Lower lobe of right lung (tissue), 2 donors: ENCODE results near the gene NOX5. TPM values are rescaled to one million over a fixed set of nuclear protein-coding genes. Genes with fewer than 3 reads are reported as not detected.
A peak's percentile ranks its signal among the peaks of the same experiment; 100 is the strongest.

ENCODE experiments used
- ATAC-seq, 2 donors: fragments of 200-7000 bp; cut with Tn5 transposase; one replicate each; pipeline ENCODE4 v1.9.1; 2020 to 2022; ENCODE audit warnings: mild to moderate bottlenecking in 2 of 2, moderate library complexity in 2 of 2
- DNase-seq: peaks from one replicate; pipeline ENCODE4 v3.0.0-alpha.2; 2020
- H3K27ac ChIP-seq: fragments of 200-600 bp; one replicate; pipeline ENCODE4 v1.8.0; 2022
- H3K27me3 ChIP-seq: fragments of 200-600 bp; one replicate; pipeline ENCODE4 v1.8.0; 2022; ENCODE audit warnings: low read depth
- H3K36me3 ChIP-seq: fragments of 200-600 bp; one replicate; pipeline ENCODE4 v1.8.0; 2022; ENCODE audit warnings: mild to moderate bottlenecking
- H3K4me1 ChIP-seq: fragments of 200-600 bp; one replicate; pipeline ENCODE4 v1.8.0; 2022
- H3K4me3 ChIP-seq: fragments of 200-600 bp; one replicate; pipeline ENCODE4 v1.8.0; 2022; ENCODE audit warnings: mild to moderate bottlenecking
- H3K9me3 ChIP-seq: fragments of 200-600 bp; one replicate; pipeline ENCODE4 v1.8.0; 2022
- CTCF ChIP-seq: fragments of 200-600 bp; IDR thresholded peaks from one replicate; pipeline ENCODE4 v1.8.0; 2022; ENCODE audit warnings: antibody characterized with exemption, mild to moderate bottlenecking
- intact Hi-C: fragments of 100-400 bp; cut with DNase I; formaldehyde crosslinking; loops from one replicate; pipeline ENCODE4 v1.11.0; 2022
- total RNA-seq: library from RNA; stranded (reverse); fragmentation: NEBNext Ultra II Directional; extraction: Animal tissue kit (Norgen Biotek cat#: 25700); gene quantifications from one replicate; pipeline ENCODE4 v1.2.1, GENCODE V29; 2021
- donor health status: DM: no; HTN: yes; CAD: no; lungs with severe emphysema.

The NOX5 gene
- total RNA-seq, 1 donor from 2014 or later: not detected

- ATAC-seq: no peak
- no peak for DNase-seq
- H3K4me1 ChIP-seq: peaks cover 6% of the 10 kb centered on the region
- no peak overlapping the region for H3K4me3 ChIP-seq
- no peaks in the 10 kb centered on the region for H3K9me3 ChIP-seq
- no peak for TF ChIP-seq CTCF
- H3K27ac ChIP-seq: no peak overlapping the region
- H3K36me3 ChIP-seq: no peaks in the 10 kb centered on the region
- intact Hi-C loops: no loop called here
- H3K27me3 ChIP-seq: no peaks in the 10 kb centered on the region
These were observed 77.7 kb downstream of the NOX5 start for GRCh38 chr15:69092159-69092558.

DNA sequence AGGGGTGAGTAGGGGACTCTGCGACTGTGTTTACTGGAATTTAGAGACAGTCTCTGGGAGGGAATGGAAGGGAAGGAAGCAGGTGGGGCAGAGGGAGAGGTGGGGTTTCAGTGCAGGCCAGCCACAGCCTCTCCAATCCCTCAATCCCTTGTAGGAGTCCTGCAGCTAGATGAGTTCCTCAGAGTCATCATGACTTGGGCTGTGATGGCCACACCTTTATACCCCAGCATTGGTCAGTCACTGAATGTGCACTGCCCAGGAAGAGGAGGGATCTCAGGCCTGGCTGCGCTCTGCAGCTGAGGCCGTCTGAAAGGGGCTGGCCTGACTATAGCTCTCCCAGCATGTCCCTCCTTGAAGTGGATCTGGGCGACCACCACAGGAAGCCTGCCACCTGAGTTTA is 78.6 kb downstream of the NOX5 start:
- DNase-seq: no peak
- H3K9me3 ChIP-seq: no peaks in the 10 kb centered on the region
- no peak overlapping the region for H3K4me3 ChIP-seq
- H3K4me1 ChIP-seq: peaks cover 6% of the 10 kb centered on the region
- no peaks in the 10 kb centered on the region for H3K36me3 ChIP-seq
- no peaks in the 10 kb centered on the region for H3K27me3 ChIP-seq
- intact Hi-C loops: no loop called here
- no peak overlapping the region for H3K27ac ChIP-seq
- TF ChIP-seq CTCF: no peak
- peak; percentile 42 to 45 for ATAC-seq

GRCh38 chr15:69093614-69094013 is 79.1 kb downstream of the NOX5 start:
- no peaks in the 10 kb centered on the region for H3K27me3 ChIP-seq
- no peak for TF ChIP-seq CTCF
- peaks cover 6% of the 10 kb centered on the region for H3K4me1 ChIP-seq
- intact Hi-C loops: no loop called here
- H3K4me3 ChIP-seq: no peak overlapping the region
- H3K27ac ChIP-seq: no peak overlapping the region
- ATAC-seq (no peak), DNase-seq (no peak)
- no peaks in the 10 kb centered on the region for H3K36me3 ChIP-seq
- H3K9me3 ChIP-seq: no peaks in the 10 kb centered on the region

DNA sequence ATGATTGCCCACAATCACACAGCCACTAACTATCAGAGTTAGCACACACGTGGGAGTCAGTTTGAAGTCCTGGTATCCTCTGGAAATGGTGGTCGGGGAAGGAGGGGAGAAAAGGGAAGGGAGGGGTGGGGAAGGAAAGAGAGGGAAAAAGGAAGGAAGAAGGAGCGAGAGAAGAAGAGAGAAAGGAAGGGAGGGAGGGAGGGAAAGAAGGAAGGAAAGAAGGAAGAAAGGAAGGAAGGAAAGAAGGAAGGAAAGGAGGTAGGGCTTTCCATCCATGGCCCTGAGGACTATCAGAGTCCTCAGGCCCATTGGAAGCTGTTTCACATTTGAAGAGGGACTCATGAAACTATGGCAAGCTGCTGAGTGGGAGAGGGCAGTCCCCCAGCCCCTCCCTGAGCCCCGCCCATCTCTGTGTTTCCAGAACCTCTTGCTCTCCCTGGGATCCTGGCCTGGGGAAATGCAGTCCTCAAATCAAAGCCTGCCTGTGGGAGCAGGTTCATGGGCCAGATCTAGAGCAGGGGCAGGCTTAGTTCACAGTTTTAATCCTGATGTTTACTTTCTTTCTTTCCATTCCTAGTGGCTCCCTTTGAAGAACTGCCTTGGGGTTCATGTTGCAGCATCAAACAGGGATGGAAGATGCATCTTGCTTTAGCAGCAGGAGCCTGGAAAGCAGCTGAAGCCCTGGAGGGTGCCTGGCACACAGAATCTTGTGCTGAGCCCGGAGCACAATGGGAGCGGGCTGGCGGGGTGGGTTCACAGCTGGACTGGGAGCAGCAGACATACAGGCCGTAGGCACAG is 79.8 kb downstream of the NOX5 start:
- intact Hi-C loops: no loop called here
- H3K36me3 ChIP-seq: no peaks in the 10 kb centered on the region
- H3K27me3 ChIP-seq: no peaks in the 10 kb centered on the region
- ATAC-seq: no peak
- no peak for TF ChIP-seq CTCF
- no peaks in the 10 kb centered on the region for H3K9me3 ChIP-seq
- no peak overlapping the region for H3K4me3 ChIP-seq
- H3K27ac ChIP-seq: no peak overlapping the region
- DNase-seq: no peak
- H3K4me1 ChIP-seq: peaks cover 6% of the 10 kb centered on the region

GRCh38 chr15:69095274-69095673 is 80.8 kb downstream of the NOX5 start:
- no peak overlapping the region for H3K4me3 ChIP-seq
- ATAC-seq: no peak
- no peak overlapping the region for H3K27ac ChIP-seq
- peaks cover 6% of the 10 kb centered on the region for H3K4me1 ChIP-seq
- H3K27me3 ChIP-seq: no peaks in the 10 kb centered on the region
- intact Hi-C loops: no loop called here
- no peaks in the 10 kb centered on the region for H3K36me3 ChIP-seq
- TF ChIP-seq CTCF: no peak
- DNase-seq: no peak
- H3K9me3 ChIP-seq: no peaks in the 10 kb centered on the region
